ENCODE measurements around the gene EHHADH. TPM values are rescaled to one million over a fixed set of nuclear protein-coding genes. Genes with fewer than 3 reads are reported as not detected.

EHHADH gene
- polyA plus RNA-seq (2012; ENCODE audit: insufficient read length, low read depth): not detected

DNA sequence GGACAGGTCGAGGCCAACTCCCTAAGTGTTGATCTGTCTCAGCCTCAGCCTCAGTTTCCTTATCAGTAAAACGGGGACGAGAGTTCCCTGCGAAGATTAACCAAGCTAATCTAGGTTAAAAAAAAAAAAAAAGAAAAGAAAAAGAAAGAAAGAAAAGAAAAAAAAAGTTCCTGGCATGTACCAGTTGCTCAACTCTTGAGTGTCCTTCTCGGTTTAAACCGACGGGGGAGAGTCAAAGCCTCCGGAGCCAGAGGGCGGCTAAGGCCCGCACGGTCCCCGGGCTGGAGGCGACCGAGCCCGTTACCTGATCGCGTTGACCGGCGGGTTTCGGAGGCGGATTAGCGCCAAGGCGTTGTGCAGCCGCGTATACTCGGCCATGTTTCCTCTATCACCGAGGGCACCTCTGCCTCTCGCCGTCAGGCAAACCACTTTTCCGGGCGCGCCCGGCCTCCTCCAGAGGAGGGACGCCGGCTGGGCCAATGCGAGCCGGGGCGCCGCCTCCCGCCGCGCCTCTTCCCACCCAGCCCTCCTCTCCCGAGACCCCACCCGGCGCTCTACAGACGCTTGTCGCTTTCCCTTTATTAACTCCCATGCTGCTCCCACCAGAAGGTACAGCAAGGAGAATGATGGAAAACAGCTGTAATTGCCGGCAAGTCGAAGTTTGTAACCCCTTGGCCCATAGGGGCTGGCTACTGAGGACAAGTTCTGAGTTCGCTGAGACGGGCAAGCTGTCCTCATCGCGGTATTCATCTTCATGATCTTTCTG lies at the start of gene EHHADH:
Gene EHHADH (minus strand): TSS at position 405 of the 766 bp plus-strand sequence. CDS start 27 bp downstream, at position 378.
- TF ChIP-seq POLR2AphosphoS5 (IDR thresholded peaks at IDR 0.05; ENCODE audit: low read depth, low read length) (no peak), SIN3A (IDR thresholded peaks at IDR 0.05; ENCODE audit: borderline replicate concordance, insufficient read depth, low read length) (no peak), TAF1 (IDR thresholded peaks at IDR 0.05; ENCODE audit: borderline replicate concordance, insufficient read depth, low read length) (no peak), REST (IDR thresholded peaks at IDR 0.05; ENCODE audit: insufficient read depth in 1 of 2, low read depth in 2 of 2, low read length in 2 of 2) (no peak), FOXP2 (optimal IDR thresholded peaks at IDR 0.05; ENCODE audit: borderline replicate concordance, extremely low read depth, extremely low read length, insufficient read depth) (no peak)

- TF ChIP-seq POLR2AphosphoS5 (IDR thresholded peaks at IDR 0.05; ENCODE audit: low read depth, low read length): no peak
- TF ChIP-seq TAF1 (IDR thresholded peaks at IDR 0.05; ENCODE audit: borderline replicate concordance, insufficient read depth, low read length): no peak
- TF ChIP-seq REST (IDR thresholded peaks at IDR 0.05; ENCODE audit: insufficient read depth in 1 of 2, low read depth in 2 of 2, low read length in 2 of 2): no peak
- no peak for TF ChIP-seq SIN3A (IDR thresholded peaks at IDR 0.05; ENCODE audit: borderline replicate concordance, insufficient read depth, low read length)
Measured at GRCh38 chr3:185297867-185298266, 44.0 kb upstream of the EHHADH start.

DNA sequence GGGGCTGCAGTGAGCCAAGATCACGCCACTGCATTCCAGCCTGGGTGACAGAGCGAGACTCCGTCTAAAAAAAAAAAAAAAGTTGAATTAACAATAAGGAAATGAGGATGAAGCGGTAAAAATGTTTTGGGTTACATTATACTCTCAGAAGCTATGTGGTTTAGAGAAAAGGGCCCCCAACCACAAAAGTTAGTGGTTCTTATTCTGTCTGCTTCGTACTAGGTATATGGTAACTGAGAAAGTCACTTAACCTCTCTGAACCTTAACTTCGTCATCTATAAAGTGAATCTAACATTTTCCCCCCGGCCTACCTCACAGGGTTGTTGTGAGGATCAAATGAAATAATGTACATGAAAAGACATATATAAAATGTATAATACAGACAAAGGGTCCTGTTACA lies 38.4 kb upstream of the EHHADH start:
- TF ChIP-seq TAF1 (IDR thresholded peaks at IDR 0.05; ENCODE audit: borderline replicate concordance, insufficient read depth, low read length) (no peak), POLR2AphosphoS5 (IDR thresholded peaks at IDR 0.05; ENCODE audit: low read depth, low read length) (no peak), SIN3A (IDR thresholded peaks at IDR 0.05; ENCODE audit: borderline replicate concordance, insufficient read depth, low read length) (no peak), FOXP2 (optimal IDR thresholded peaks at IDR 0.05; ENCODE audit: borderline replicate concordance, extremely low read depth, extremely low read length, insufficient read depth) (no peak)

DNA sequence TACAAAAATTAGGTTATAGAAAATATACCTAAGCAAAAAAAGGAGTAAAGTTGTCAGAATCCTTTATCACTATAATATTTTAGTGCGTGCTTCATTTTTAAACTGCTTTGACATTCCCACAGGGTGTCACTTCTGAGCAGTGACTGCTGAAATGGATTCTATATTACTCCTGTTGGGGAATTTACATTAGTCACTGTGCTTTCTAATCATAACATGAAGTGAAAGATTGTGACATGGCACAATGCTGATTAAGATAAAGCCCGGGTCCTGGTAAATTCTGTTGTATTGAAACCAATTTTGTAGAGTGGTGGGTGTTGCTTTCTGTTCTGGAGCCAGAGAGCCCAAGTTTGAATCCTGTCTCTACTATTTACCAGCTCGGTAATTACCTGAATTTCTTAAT lies 36.4 kb upstream of the EHHADH start:
- TF ChIP-seq POLR2AphosphoS5 (IDR thresholded peaks at IDR 0.05; ENCODE audit: low read depth, low read length) (no peak), SIN3A (IDR thresholded peaks at IDR 0.05; ENCODE audit: borderline replicate concordance, insufficient read depth, low read length) (no peak), TAF1 (IDR thresholded peaks at IDR 0.05; ENCODE audit: borderline replicate concordance, insufficient read depth, low read length) (no peak), REST (IDR thresholded peaks at IDR 0.05; ENCODE audit: insufficient read depth in 1 of 2, low read depth in 2 of 2, low read length in 2 of 2) (no peak), FOXP2 (optimal IDR thresholded peaks at IDR 0.05; ENCODE audit: borderline replicate concordance, extremely low read depth, extremely low read length, insufficient read depth) (no peak)

DNA sequence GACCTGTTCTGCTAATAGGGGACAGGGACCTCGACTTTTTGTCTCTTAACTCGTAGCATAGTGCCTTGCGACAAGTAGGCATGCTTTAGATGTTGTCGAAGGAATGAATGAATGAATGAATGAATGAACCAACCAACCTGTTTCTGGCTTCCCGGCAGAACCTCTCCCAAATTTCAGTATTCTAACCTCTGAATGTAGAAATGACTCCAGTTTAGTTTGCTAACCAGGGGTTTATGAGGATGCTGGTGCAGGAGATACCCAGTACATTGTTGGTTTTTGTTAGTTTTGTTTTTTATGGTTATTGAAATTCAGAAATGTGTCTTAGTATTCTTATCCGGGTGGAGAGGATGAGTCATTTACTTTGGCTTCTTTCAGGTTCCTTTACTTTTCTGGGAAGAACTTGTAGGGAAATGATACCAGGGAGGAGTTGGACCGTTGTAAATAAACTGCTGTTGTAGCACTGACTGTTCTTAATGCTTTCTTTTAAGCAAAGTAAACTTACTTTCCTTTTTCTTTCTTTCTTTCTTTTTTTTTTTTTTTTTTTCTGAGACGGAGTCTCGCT lies 29.6 kb upstream of the EHHADH start:
- TF ChIP-seq REST (IDR thresholded peaks at IDR 0.05; ENCODE audit: insufficient read depth in 1 of 2, low read depth in 2 of 2, low read length in 2 of 2) (no peak), SIN3A (IDR thresholded peaks at IDR 0.05; ENCODE audit: borderline replicate concordance, insufficient read depth, low read length) (no peak), POLR2AphosphoS5 (IDR thresholded peaks at IDR 0.05; ENCODE audit: low read depth, low read length) (no peak), TAF1 (IDR thresholded peaks at IDR 0.05; ENCODE audit: borderline replicate concordance, insufficient read depth, low read length) (no peak), FOXP2 (optimal IDR thresholded peaks at IDR 0.05; ENCODE audit: borderline replicate concordance, extremely low read depth, extremely low read length, insufficient read depth) (no peak)
